ENCODE data around the gene AASS. TPM values are rescaled to one million over a fixed set of nuclear protein-coding genes. Genes with fewer than 3 reads are reported as not detected.

Gene AASS
- total and polyA plus RNA-seq, 2 donors (not counting 3 experiments of a cell fraction or from before 2014, with no cell fraction given) = 11.1 to 27.8 TPM

GRCh38 chr7:122059542-122059941 lies 84.5 kb downstream of the AASS start:
- DNase-seq (ENCODE audit: low read depth, low spot score) (no peak), FAIRE-seq (no peak)
- Histone ChIP-seq H3K36me3 (ENCODE audit: control insufficient read depth in 2 of 2, extremely low read depth in 1 of 2, insufficient read depth in 2 of 2, low read length in 2 of 2) (no peaks in the 10 kb centered on the region), H4K20me1 (replicated peaks; ENCODE audit: control insufficient read depth, extremely low read depth, insufficient read depth, low read length) (no peaks in the 10 kb centered on the region), H3K9ac (replicated peaks; ENCODE audit: extremely low read depth, insufficient read depth, low read length) (no peak overlapping the region), H3K4me1 (ENCODE audit: control insufficient read depth, extremely low read depth, insufficient read depth, low read length) (peaks cover 8% of the 10 kb centered on the region), H3K4me2 (ENCODE audit: insufficient read depth, low read length) (no peak overlapping the region), H3K9me3 (replicated peaks; ENCODE audit: control insufficient read depth, insufficient read depth, low read length) (no peaks in the 10 kb centered on the region), H3K4me3 (replicated peaks in 1 of 3; ENCODE audit: insufficient read depth in 1 of 3, low read depth in 1 of 3, low read length in 3 of 3) (no peak overlapping the region), H3K9me1 (replicated peaks; ENCODE audit: control insufficient read depth, extremely low read depth, insufficient read depth, low read length) (no peaks in the 10 kb centered on the region), H3K27me3 (ENCODE audit: control insufficient read depth in 2 of 2, insufficient read depth in 2 of 2, low read length in 2 of 2) (no peaks in the 10 kb centered on the region), H2AFZ (ENCODE audit: low read depth, low read length) (no peak overlapping the region), H3K79me2 (ENCODE audit: control insufficient read depth, insufficient read depth, low read length) (no peaks in the 10 kb centered on the region), H3K27ac (ENCODE audit: insufficient read depth, low read depth, low read length) (no peak overlapping the region)
- intact Hi-C loops (cut with micrococcal nuclease) (no loop called here), dilution Hi-C loops (cut with MboI; ENCODE audit: extremely low pct_ligation_motif_present, low sequenced_read_pairs) (no loop called here)
- POLR2A ChIA-PET = no interaction called here
- TF ChIP-seq JUN (IDR thresholded peaks at IDR 0.05; ENCODE audit: borderline replicate concordance, insufficient read depth, insufficient read length, low read depth) = no peak
- TF ChIP-seq FOS (IDR thresholded peaks at IDR 0.05; ENCODE audit: borderline replicate concordance, insufficient read depth, low read length) = no peak
- TF ChIP-seq POLR2A (IDR thresholded peaks at IDR 0.05; ENCODE audit: low read depth, low read length) = no peak
- TF ChIP-seq EZH2 (IDR thresholded peaks at IDR 0.05; ENCODE audit: borderline replicate concordance, low read depth, low read length, severe bottlenecking) = no peak
- TF ChIP-seq MYC (IDR thresholded peaks at IDR 0.05; ENCODE audit: low read depth, low read length) = no peak
- no peak for TF ChIP-seq POLR2AphosphoS5 (IDR thresholded peaks at IDR 0.05; ENCODE audit: insufficient read depth, low read depth, low read length)
- TF ChIP-seq CTCF (IDR thresholded peaks at IDR 0.05; ENCODE audit: extremely low read depth in 1 of 2, insufficient read depth in 1 of 2, low read depth in 1 of 2, low read length in 2 of 2) = no peak
- no peak for TF ChIP-seq GATA2 (IDR thresholded peaks at IDR 0.05; ENCODE audit: insufficient read depth, insufficient read length, low read depth, low read length)
- TF ChIP-seq MAX (IDR thresholded peaks at IDR 0.05; ENCODE audit: insufficient read depth, insufficient read length) = no peak
- no TSS peak for BruUV-seq (replicated peaks)
- CTCF ChIA-PET = interaction anchor here (0.8 to 1.2 kb wide), 2 partner anchors 19 to 33 kb away, joined by 3 to 4 read pairs; no protein-coding TSS in a partner anchor

Measured in endothelial cell of umbilical vein (primary cell).